Cardiac ventricle fibroblast (primary cell): Measurements from ENCODE around the gene TFCP2L1. TPM values are rescaled to one million over a fixed set of nuclear protein-coding genes. Genes with fewer than 3 reads are reported as not detected.

Experiments used
- total RNA-seq: library from RNA; depleted of rRNA; stranded (reverse); fragments of >200 nt; gene quantifications from 2 replicates; pipeline ENCODE4 v1.2.3, GENCODE V29; 2015

TFCP2L1 gene, protein sequence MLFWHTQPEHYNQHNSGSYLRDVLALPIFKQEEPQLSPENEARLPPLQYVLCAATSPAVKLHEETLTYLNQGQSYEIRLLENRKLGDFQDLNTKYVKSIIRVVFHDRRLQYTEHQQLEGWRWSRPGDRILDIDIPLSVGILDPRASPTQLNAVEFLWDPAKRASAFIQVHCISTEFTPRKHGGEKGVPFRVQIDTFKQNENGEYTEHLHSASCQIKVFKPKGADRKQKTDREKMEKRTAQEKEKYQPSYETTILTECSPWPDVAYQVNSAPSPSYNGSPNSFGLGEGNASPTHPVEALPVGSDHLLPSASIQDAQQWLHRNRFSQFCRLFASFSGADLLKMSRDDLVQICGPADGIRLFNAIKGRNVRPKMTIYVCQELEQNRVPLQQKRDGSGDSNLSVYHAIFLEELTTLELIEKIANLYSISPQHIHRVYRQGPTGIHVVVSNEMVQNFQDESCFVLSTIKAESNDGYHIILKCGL
- total RNA-seq: not detected in 2 replicates

DNA sequence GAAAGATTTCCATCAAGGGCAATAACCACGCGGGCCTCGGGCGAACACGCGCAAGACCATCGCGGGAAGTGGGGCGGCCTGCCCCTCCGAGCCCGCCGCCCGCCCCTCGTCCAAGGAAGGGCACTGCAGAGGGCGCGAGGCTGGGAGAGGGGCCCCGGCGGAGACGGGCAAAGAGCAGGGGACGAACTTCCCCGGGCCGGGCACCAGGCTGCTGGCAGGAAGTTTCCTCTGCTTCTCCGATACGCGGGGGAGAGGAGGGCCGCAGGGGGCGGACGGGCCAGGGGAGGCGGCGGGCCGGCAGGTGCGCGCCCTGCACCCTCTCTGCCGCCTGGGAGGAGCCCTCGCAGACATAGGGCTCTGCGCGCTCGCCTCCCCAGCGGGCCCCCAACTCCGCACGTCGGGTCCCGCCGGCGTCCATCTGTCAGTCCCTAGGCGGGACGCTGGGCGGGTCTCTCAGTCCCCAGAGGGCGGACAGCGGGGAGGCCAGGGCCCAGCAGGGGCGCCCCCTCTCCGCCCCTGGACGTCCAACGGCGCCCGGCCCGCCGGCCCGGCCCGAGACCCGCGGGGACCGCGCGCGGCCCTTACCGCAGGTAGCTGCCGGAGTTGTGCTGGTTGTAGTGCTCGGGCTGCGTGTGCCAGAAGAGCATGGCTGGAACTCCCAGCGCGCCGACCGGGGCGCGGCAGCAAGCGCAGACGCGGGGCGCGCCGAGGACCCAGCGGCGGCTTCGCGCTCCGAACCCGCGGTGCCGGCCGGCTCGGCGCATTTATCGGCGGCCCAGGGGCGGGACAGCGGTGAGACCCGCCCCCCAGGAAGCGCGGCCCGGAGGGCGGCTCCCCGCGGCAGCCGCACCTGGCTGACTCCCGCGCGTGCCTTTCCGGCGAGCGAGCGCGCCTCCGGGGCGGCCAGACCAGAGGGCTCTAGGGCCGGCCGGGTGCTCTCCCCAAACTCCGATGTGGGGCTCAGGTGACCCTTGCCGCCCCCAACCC lies at the start of gene TFCP2L1:
Gene TFCP2L1, minus strand, starts transcription at position 740 of the 987 bp plus-strand sequence. Its CDS starts 93 bp downstream, at position 647.

Other genes starting within 250 kb of the TFCP2L1 start
- not detected in 2 replicates for gene RNU4ATAC, start 245.7 kb upstream of the TFCP2L1 start, total RNA-seq